HepG2 (cell line): Measurements from ENCODE around the gene MSMB. TPM values are rescaled to one million over a fixed set of nuclear protein-coding genes. Genes with fewer than 3 reads are reported as not detected.

Source experiments
- ATF5 ChIP-seq: sonication (generic); formaldehyde crosslinking; IDR thresholded peaks from 2 replicates; pipeline ENCODE4 v1.4.0; 2020; ENCODE audit warnings: mild to moderate bottlenecking, low read depth, missing genetic modification reagents
- DBP ChIP-seq: sonication (generic); formaldehyde crosslinking; IDR thresholded peaks from 2 replicates; pipeline ENCODE4 v1.4.0; 2020; ENCODE audit warnings: missing genetic modification reagents; ENCODE audit errors: not compliant biosample characterization
- FOXA1 ChIP-seq, 2 experiments: fragments of 450-650 bp in 1 of 2; sonication (generic) in 1 of 2; formaldehyde crosslinking in 1 of 2; IDR thresholded peaks; 2 replicates each; pipeline versions ENCODE4 v1.4.0 to v1.6.1; 2016 to 2020; ENCODE audit warnings: missing genetic modification reagents in 1 of 2
- GLMP ChIP-seq: sonication (generic); formaldehyde crosslinking; IDR thresholded peaks from 2 replicates; pipeline ENCODE4 v1.9.0; 2021; ENCODE audit warnings: missing genetic modification reagents, mild to moderate bottlenecking, borderline replicate concordance
- JUND ChIP-seq: sonication (generic); formaldehyde crosslinking; IDR thresholded peaks from 2 replicates; pipeline ENCODE4 v1.8.0; 2022; ENCODE audit warnings: mild to moderate bottlenecking, missing genetic modification reagents
- KLF13 ChIP-seq: sonication (generic); formaldehyde crosslinking; IDR thresholded peaks from 2 replicates; pipeline ENCODE4 v1.4.0; 2020; ENCODE audit warnings: mild to moderate bottlenecking, missing genetic modification reagents
- POGK ChIP-seq: sonication (generic); formaldehyde crosslinking; conservative IDR thresholded peaks from 2 replicates; pipeline ENCODE4 v1.8.0; 2022; ENCODE audit warnings: mild to moderate bottlenecking, moderate library complexity, missing genetic modification reagents
- POLR2AphosphoS2 ChIP-seq: IDR thresholded peaks from 2 replicates; pipeline ENCODE4 v1.6.1; 2011; ENCODE audit warnings: low read depth, low read length, improper control_type of control experiment
- PREB ChIP-seq: sonication (generic); formaldehyde crosslinking; IDR thresholded peaks from 2 replicates; pipeline ENCODE4 v1.4.0; 2020; ENCODE audit warnings: missing genetic modification reagents
- REST ChIP-seq, 2 experiments: IDR thresholded peaks; 2 replicates each; pipeline ENCODE4 v1.6.1; 2011 to 2012; ENCODE audit warnings: low read length in 2 of 2, borderline replicate concordance in 1 of 2, low read depth in 1 of 2, mild to moderate bottlenecking in 1 of 2, moderate library complexity in 1 of 2
- TOE1 ChIP-seq: sonication (generic); formaldehyde crosslinking; IDR thresholded peaks from 2 replicates; pipeline ENCODE4 v1.4.0; 2020; ENCODE audit warnings: mild to moderate bottlenecking, missing genetic modification reagents
- ZBTB38 ChIP-seq: sonication (generic); formaldehyde crosslinking; IDR thresholded peaks from 2 replicates; pipeline ENCODE4 v1.5.1; 2020; ENCODE audit warnings: mild to moderate bottlenecking, missing genetic modification reagents
- ZFP36L2 ChIP-seq: sonication (generic); formaldehyde crosslinking; IDR thresholded peaks from 2 replicates; pipeline ENCODE4 v1.4.0; 2020; ENCODE audit warnings: missing genetic modification reagents
- ZKSCAN1 ChIP-seq: fragments of 150-350 bp; IDR thresholded peaks from 2 replicates; pipeline ENCODE4 v1.6.1; 2014; ENCODE audit warnings: low read length
- ZNF614 ChIP-seq: IDR thresholded peaks from 2 replicates; pipeline ENCODE4 v1.6.1; 2018; ENCODE audit warnings: missing biosample characterization, missing genetic modification reagents, inconsistent platforms, borderline replicate concordance
- ZSCAN21 ChIP-seq: sonication (generic); formaldehyde crosslinking; IDR thresholded peaks from 2 replicates; pipeline ENCODE4 v1.8.0; 2022; ENCODE audit warnings: mild to moderate bottlenecking, missing genetic modification reagents, moderate library complexity, borderline replicate concordance
- polyA plus RNA-seq, 8 experiments: library from polyadenylated mRNA; depleted of rRNA in 3 of 8; stranded (reverse) in 7 of 8; unstranded in 1 of 8; fragments of >200 nt; fragmentation: Illumina TruSeq in 4 of 8; extraction: Trizol in 4 of 8; gene quantifications; 2 replicates each; pipeline versions ENCODE4 v1.2.1 to v1.2.3, GENCODE V29; 2011 to 2016; ENCODE audit warnings: low read depth in 4 of 8, missing spikeins in 1 of 8, mixed read lengths in 1 of 8; ENCODE audit not compliant: insufficient read depth in 1 of 8
- total RNA-seq, 5 experiments: library from RNA; depleted of rRNA; stranded (reverse); fragments of >200 nt; fragmentation: Illumina TruSeq; extraction: Trizol; gene quantifications; 2 replicates each; pipeline ENCODE4 v1.2.3, GENCODE V29; 2016; ENCODE audit warnings: low read depth in 1 of 5

MSMB gene
- total and polyA plus RNA-seq, 2 of the 13 experiments (the other 11 are each of a cell fraction or from before 2014, with no cell fraction given), result 0.84 TPM; not detected in 1

GRCh38 chr10:46035923-46036849 lies 9.9 kb downstream of the MSMB start (continued):
- TF ChIP-seq POLR2AphosphoS2 (no peak), REST (IDR thresholded peaks at IDR 0.05; ENCODE audit: borderline replicate concordance in 1 of 2, low read depth in 1 of 2, low read length in 2 of 2) (0 out of 4 replicates have a peak, but pooled peaks of 1 of the 2 experiments have one; percentile 43), ATF5 (no peak), KLF13 (no peak), ZBTB38 (peak; percentile 81), ZKSCAN1 (no peak; the same call in 1 of the 2 replicates), POGK (CRISPR knock-in tag) (no peak), ZSCAN21 (CRISPR knock-in tag) (no peak), GLMP (CRISPR knock-in tag) (no peak), PREB (CRISPR knock-in tag) (no peak), TOE1 (CRISPR knock-in tag) (no peak), DBP (CRISPR knock-in tag) (no peak), FOXA1 (IDR thresholded peaks at IDR 0.05) (no peak), FOXA1 (CRISPR knock-in tag; IDR thresholded peaks at IDR 0.05) (peak; percentile 82), ZFP36L2 (CRISPR knock-in tag) (no peak), JUND (CRISPR knock-in tag) (no peak), ZNF614 (CRISPR knock-in tag) (peak; percentile 55; the same call in 1 of the 2 replicates)
